GM12878 (cell line): ENCODE results near the gene SPATS1. TPM values are rescaled to one million over a fixed set of nuclear protein-coding genes. Genes with fewer than 3 reads are reported as not detected.

ENCODE experiments used
- BCLAF1 ChIP-seq: fragments of 450-650 bp; IDR thresholded peaks from 2 replicates; pipeline ENCODE4 v1.6.1; 2017; ENCODE audit warnings: antibody characterized with exemption, mild to moderate bottlenecking, moderate library complexity
- BHLHE40 ChIP-seq, 2 experiments: fragments of 450-650 bp in 1 of 2; IDR thresholded peaks; 2 replicates each; pipeline ENCODE4 v1.6.1; 2011 to 2017; ENCODE audit warnings: low read depth in 2 of 2, borderline replicate concordance in 1 of 2, improper control_type of control experiment in 1 of 2, low read length in 1 of 2, mild to moderate bottlenecking in 1 of 2
- CBX5 ChIP-seq: sonication (generic); IDR thresholded peaks from 2 replicates; pipeline ENCODE4 v1.6.1; 2016; ENCODE audit warnings: low read depth, moderate library complexity, mild to moderate bottlenecking, inconsistent platforms
- CUX1 ChIP-seq: IDR thresholded peaks from 2 replicates; pipeline ENCODE4 v1.6.1; 2012; ENCODE audit warnings: improper control_type of control experiment, low read depth, low read length; ENCODE audit not compliant: insufficient replicate concordance
- FOXM1 ChIP-seq: IDR thresholded peaks from 2 replicates; pipeline ENCODE4 v1.6.1; 2012; ENCODE audit warnings: low read depth, mild to moderate bottlenecking, inconsistent platforms, low read length, moderate library complexity
- IRF4 ChIP-seq: IDR thresholded peaks from 2 replicates; pipeline ENCODE4 v1.6.1; 2011; ENCODE audit warnings: low read depth, low read length
- KDM1A ChIP-seq: fragments of 200-600 bp; sonication (generic); IDR thresholded peaks from 2 replicates; pipeline ENCODE4 v1.6.1; 2016; ENCODE audit warnings: borderline replicate concordance
- NR2C1 ChIP-seq: fragments of 450-650 bp; IDR thresholded peaks from 2 replicates; pipeline ENCODE4 v1.6.1; 2017; ENCODE audit warnings: antibody characterized with exemption, mild to moderate bottlenecking, moderate library complexity
- NR2C2 ChIP-seq: IDR thresholded peaks from 2 replicates; pipeline ENCODE4 v1.6.1; 2011; ENCODE audit warnings: borderline replicate concordance, low read depth; ENCODE audit not compliant: control insufficient read depth, insufficient read length
- NR2F1 ChIP-seq: fragments of 450-650 bp; conservative IDR thresholded peaks from 2 replicates; pipeline ENCODE4 v1.6.1; 2017; ENCODE audit warnings: mild to moderate bottlenecking
- RAD21 ChIP-seq: IDR thresholded peaks from 2 replicates; pipeline ENCODE4 v1.6.1; 2011; ENCODE audit warnings: mild to moderate bottlenecking, low read depth, low read length, moderate library complexity; ENCODE audit not compliant: insufficient read depth
- SMC3 ChIP-seq: IDR thresholded peaks from 2 replicates; pipeline ENCODE4 v1.6.1; 2011; ENCODE audit warnings: low read length, improper control_type of control experiment, borderline replicate concordance
- SP1 ChIP-seq: IDR thresholded peaks from one replicate; pipeline ENCODE4 v1.6.1; 2011; ENCODE audit warnings: low read depth, low read length
- WRNIP1 ChIP-seq: IDR thresholded peaks from 2 replicates; pipeline ENCODE4 v1.6.1; 2011; ENCODE audit warnings: low read depth, low read length, improper control_type of control experiment, borderline replicate concordance
- YY1 ChIP-seq: IDR thresholded peaks from 2 replicates; pipeline ENCODE4 v1.6.1; 2011; ENCODE audit warnings: low read depth, mild to moderate bottlenecking, low read length
- ZNF207 ChIP-seq: fragments of 450-650 bp; IDR thresholded peaks from 2 replicates; pipeline ENCODE4 v1.6.1; 2014; ENCODE audit warnings: antibody characterized with exemption, mild to moderate bottlenecking, borderline replicate concordance
- polyA plus RNA-seq, 11 experiments: library from polyadenylated mRNA; depleted of rRNA in 4 of 11; unstranded in 6 of 11; stranded (reverse) in 5 of 11; fragments of >200 nt; fragmentation: Nextera tagmentation in 4 of 11; fragmentation: Illumina TruSeq in 1 of 11; extraction: Ambion mirVana in 4 of 11; extraction: Trizol in 1 of 11; gene quantifications; 1 replicate in 1 of 11; 2 replicates in 10 of 11; pipeline versions ENCODE4 v1.2.1 to v1.2.3, GENCODE V29; 2011 to 2016; ENCODE audit warnings: inconsistent platforms in 2 of 11, missing spikeins in 2 of 11, low read depth in 1 of 11
- total RNA-seq, 4 experiments: library from RNA; depleted of rRNA in 3 of 4; stranded (reverse); fragments of >200 nt in 3 of 4; fragmentation: Illumina TruSeq in 1 of 4; extraction: Trizol in 1 of 4; gene quantifications; 2 replicates each; pipeline versions ENCODE4 v1.2.1 to v1.2.3, GENCODE V29; 2013 to 2021
- TF ChIP-seq, protein P1 (sequence below): fragments of 450-650 bp; IDR thresholded peaks from 2 replicates; pipeline ENCODE4 v1.6.1; 2017; ENCODE audit warnings: mild to moderate bottlenecking, moderate library complexity

SPATS1 gene
- total and polyA plus RNA-seq, 10 of the 15 experiments (the other 5 are each of a cell fraction or from before 2014, with no cell fraction given), result 0.12 TPM; not detected in 9

DNA sequence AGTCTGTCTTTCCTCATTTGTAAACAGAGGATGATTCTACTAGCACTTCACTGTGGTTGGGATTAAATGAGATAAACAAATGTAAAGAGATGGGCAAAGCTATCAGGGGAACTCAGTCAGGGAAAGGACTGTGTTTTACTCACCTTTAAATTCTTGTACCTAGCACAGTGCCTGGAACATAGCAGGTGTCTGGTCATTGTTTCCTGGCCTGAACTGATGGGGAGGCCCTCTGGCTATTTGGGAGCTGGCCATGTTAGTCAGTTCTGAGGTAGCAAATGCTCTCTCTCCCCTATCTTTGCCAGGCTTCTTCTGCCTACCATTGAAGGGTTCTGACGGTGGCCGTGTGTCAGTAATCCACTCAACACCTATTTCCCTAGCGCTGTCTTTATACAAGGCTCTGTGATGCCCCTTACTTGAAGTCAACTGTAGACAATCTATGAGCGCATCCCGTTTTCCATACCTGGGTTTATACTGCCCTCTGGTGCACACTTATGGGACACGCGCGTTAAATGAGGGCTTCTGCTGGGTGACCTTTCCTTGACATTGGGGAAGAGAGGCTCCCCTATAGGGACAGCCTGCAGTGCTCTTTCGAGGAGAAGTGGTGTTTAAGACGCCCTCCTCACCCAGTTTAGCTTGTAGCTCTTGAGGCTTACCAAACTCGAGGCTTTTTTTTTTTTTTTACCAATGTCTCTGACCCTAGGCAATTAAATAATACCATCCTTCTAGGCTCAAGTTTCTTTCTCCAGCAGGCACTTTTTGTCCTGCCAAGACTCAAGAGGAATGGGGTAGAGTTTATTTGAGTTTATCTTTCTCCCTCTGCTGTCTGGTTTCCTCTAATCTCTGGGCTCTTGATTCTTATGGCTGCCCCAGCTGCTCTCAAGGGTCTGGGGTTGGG, 4.0 kb upstream of the SPATS1 start (continued):
- TF ChIP-seq ZNF207 (no peak), SP1 (no peak), NR2F1 (peak; percentile 77), CUX1 (no peak), YY1 (peak; percentile 65), BCLAF1 (no peak), RAD21 (peak; percentile 96), BHLHE40 (IDR thresholded peaks at IDR 0.05; ENCODE audit: borderline replicate concordance in 1 of 2, low read depth in 2 of 2, low read length in 1 of 2) (no peak), CBX5 (no peak), SMC3 (peak; percentile 74), NR2C2 (no peak), NR2C1 (no peak), KDM1A (no peak), IRF4 (no peak), FOXM1 (0 out of 2 replicates have a peak, but pooled peaks have one; percentile 17), WRNIP1 (no peak)
- TF ChIP-seq, protein P1, sequence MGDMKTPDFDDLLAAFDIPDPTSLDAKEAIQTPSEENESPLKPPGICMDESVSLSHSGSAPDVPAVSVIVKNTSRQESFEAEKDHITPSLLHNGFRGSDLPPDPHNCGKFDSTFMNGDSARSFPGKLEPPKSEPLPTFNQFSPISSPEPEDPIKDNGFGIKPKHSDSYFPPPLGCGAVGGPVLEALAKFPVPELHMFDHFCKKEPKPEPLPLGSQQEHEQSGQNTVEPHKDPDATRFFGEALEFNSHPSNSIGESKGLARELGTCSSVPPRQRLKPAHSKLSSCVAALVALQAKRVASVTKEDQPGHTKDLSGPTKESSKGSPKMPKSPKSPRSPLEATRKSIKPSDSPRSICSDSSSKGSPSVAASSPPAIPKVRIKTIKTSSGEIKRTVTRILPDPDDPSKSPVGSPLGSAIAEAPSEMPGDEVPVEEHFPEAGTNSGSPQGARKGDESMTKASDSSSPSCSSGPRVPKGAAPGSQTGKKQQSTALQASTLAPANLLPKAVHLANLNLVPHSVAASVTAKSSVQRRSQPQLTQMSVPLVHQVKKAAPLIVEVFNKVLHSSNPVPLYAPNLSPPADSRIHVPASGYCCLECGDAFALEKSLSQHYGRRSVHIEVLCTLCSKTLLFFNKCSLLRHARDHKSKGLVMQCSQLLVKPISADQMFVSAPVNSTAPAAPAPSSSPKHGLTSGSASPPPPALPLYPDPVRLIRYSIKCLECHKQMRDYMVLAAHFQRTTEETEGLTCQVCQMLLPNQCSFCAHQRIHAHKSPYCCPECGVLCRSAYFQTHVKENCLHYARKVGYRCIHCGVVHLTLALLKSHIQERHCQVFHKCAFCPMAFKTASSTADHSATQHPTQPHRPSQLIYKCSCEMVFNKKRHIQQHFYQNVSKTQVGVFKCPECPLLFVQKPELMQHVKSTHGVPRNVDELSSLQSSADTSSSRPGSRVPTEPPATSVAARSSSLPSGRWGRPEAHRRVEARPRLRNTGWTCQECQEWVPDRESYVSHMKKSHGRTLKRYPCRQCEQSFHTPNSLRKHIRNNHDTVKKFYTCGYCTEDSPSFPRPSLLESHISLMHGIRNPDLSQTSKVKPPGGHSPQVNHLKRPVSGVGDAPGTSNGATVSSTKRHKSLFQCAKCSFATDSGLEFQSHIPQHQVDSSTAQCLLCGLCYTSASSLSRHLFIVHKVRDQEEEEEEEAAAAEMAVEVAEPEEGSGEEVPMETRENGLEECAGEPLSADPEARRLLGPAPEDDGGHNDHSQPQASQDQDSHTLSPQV, result no peak
